ENCODE results near the gene UBE2J2.

The UBE2J2 gene

GRCh38 chr1:1232796-1233566 is 40.7 kb downstream of the UBE2J2 start:
- no peak for TF ChIP-seq ZBTB7A (IDR thresholded peaks at IDR 0.05; ENCODE audit: low read depth)
- TF ChIP-seq, protein P1, sequence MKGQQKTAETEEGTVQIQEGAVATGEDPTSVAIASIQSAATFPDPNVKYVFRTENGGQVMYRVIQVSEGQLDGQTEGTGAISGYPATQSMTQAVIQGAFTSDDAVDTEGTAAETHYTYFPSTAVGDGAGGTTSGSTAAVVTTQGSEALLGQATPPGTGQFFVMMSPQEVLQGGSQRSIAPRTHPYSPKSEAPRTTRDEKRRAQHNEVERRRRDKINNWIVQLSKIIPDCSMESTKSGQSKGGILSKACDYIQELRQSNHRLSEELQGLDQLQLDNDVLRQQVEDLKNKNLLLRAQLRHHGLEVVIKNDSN (IDR thresholded peaks at IDR 0.05), result no peak
- TF ChIP-seq EP300 (IDR thresholded peaks at IDR 0.05; ENCODE audit: borderline replicate concordance), result no peak
- TF ChIP-seq NFIC (IDR thresholded peaks at IDR 0.05), result no peak
- no peak for TF ChIP-seq EGR1 (IDR thresholded peaks at IDR 0.05)
- no peak for TF ChIP-seq TEAD4 (IDR thresholded peaks at IDR 0.05)
- TF ChIP-seq YY1 (IDR thresholded peaks at IDR 0.05; ENCODE audit: low read depth), result no peak
- no peak for TF ChIP-seq MAX (IDR thresholded peaks at IDR 0.05)
- TF ChIP-seq CEBPB (IDR thresholded peaks at IDR 0.05), result no peak
- no peak for TF ChIP-seq RAD21 (IDR thresholded peaks at IDR 0.05; ENCODE audit: low read depth)
- TF ChIP-seq CREB1 (IDR thresholded peaks at IDR 0.05; ENCODE audit: low read depth), result no peak
- TF ChIP-seq TCF12 (IDR thresholded peaks at IDR 0.05; ENCODE audit: low read depth), result no peak
- TF ChIP-seq FOXM1 (IDR thresholded peaks at IDR 0.05; ENCODE audit: borderline replicate concordance, low read depth), result no peak
- no peak for TF ChIP-seq REST (IDR thresholded peaks at IDR 0.05; ENCODE audit: low read depth)
- no peak for TF ChIP-seq TAF1 (IDR thresholded peaks at IDR 0.05; ENCODE audit: low read depth)

DNA sequence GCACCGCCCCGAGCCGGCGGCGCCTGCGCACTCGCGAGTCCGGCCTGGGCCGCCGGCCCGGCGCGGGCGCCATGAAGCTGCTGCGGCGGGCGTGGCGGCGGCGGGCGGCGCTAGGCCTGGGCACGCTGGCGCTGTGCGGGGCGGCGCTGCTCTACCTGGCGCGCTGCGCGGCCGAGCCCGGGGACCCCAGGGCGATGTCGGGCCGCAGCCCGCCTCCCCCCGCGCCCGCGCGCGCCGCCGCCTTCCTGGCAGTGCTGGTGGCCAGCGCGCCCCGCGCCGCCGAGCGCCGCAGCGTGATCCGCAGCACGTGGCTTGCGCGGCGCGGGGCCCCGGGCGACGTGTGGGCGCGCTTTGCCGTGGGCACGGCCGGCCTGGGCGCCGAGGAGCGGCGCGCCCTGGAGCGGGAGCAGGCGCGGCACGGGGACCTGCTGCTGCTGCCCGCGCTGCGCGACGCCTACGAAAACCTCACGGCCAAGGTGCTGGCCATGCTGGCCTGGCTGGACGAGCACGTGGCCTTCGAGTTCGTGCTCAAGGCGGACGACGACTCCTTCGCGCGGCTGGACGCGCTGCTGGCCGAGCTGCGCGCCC is 41.4 kb downstream of the UBE2J2 start, which contains the start of gene B3GALT6:
Gene B3GALT6 (plus strand): TSS at position 30 of the 588 bp plus-strand sequence. CDS start 42 bp downstream, at position 72.
- TF ChIP-seq NFIC (IDR thresholded peaks at IDR 0.05) (no peak), MAX (IDR thresholded peaks at IDR 0.05) (peak; percentile 90)
- TF ChIP-seq, protein P1 (IDR thresholded peaks at IDR 0.05), result peak; percentile 41

DNA sequence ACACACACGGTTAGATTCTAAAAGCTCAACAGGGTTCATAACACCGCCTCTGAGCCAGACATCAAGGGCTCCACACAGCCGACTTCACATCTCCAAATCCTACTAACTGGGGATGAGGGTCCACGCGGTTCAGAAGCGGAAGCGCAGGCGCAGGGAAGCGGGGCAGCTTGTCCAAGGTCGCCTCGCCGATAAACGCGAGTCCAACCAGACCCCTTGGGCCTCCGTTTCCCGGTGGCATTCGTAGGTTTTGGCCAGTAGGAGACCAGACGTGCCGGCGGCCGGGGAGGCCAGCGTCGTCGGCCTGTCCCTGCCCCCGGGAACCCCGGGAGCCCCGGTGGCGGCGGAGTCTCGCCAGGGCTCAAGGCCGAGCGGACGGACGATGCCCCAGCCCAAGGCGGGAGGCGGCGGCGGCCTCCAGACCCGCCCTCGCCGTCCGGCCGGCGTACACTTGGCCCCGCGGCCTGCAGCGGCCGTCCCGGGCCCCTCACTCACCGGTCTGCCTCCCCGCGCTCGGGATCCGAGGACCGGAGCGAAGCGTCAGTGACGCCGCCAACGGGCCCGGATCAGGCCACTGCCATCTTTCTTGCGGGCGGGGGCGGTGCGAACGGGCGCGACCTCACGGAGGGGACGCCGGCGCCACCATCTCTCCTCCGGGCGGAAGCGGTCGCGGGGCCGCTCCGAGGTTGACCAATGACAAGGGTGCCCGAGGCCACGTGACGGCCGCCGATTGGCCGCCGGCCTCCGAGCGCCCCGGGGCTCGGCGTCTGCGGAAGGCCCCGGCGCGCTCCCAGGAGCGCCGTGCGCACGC is 42.0 kb downstream of the UBE2J2 start, which contains the start of gene SDF4:
Gene SDF4 (minus strand): TSS at position 602 of the 808 bp plus-strand sequence. CDS start 3,229 bp downstream, outside the sequence.
- TF ChIP-seq CREB1 (IDR thresholded peaks at IDR 0.05; ENCODE audit: low read depth) (no peak), EGR1 (IDR thresholded peaks at IDR 0.05) (peak; percentile 95), REST (IDR thresholded peaks at IDR 0.05; ENCODE audit: low read depth) (peak; percentile 14; the same call in 1 of the 2 replicates), TEAD4 (IDR thresholded peaks at IDR 0.05) (no peak), YY1 (IDR thresholded peaks at IDR 0.05; ENCODE audit: low read depth) (peak; percentile 99), MAX (IDR thresholded peaks at IDR 0.05) (no peak), TCF12 (IDR thresholded peaks at IDR 0.05; ENCODE audit: low read depth) (no peak; the same call in 1 of the 2 replicates), TAF1 (IDR thresholded peaks at IDR 0.05; ENCODE audit: low read depth) (peak; percentile 97), EP300 (IDR thresholded peaks at IDR 0.05; ENCODE audit: borderline replicate concordance) (no peak), ZBTB7A (IDR thresholded peaks at IDR 0.05; ENCODE audit: low read depth) (no peak), FOXM1 (IDR thresholded peaks at IDR 0.05; ENCODE audit: borderline replicate concordance, low read depth) (no peak), RAD21 (IDR thresholded peaks at IDR 0.05; ENCODE audit: low read depth) (no peak), NFIC (IDR thresholded peaks at IDR 0.05) (no peak), CEBPB (IDR thresholded peaks at IDR 0.05) (no peak)
- TF ChIP-seq, protein P1 (IDR thresholded peaks at IDR 0.05), result peak; percentile 98
